Activated gamma-delta T cell treated with Interleukin-2 at 50 U/mL for 16 hours (primary cell): ENCODE measurements around the gene BNC1.
"Not testable (repeated sequence)": the region's sequence is repeated elsewhere in the genome, so short reads cannot be mapped to it uniquely, and the experiment has no call there.

ENCODE experiments used
- DNase-seq: peaks from one replicate; pipeline ENCODE4 v3.0.0-alpha.2; 2020

Gene BNC1

GRCh38 chr15:83295417-83295816 lies 11.0 kb upstream of the BNC1 start:
- DNase-seq, result no peak

- DNase-seq, result no peak
Measured at GRCh38 chr15:83293201-83293600, 8.7 kb upstream of the BNC1 start.

- DNase-seq, result no peak
Measured at GRCh38 chr15:83292317-83292716, 7.9 kb upstream of the BNC1 start.

- DNase-seq, result no peak
Measured at GRCh38 chr15:83290236-83290635, 5.8 kb upstream of the BNC1 start.

- no peak for DNase-seq
Measured at GRCh38 chr15:83289160-83289559, 4.7 kb upstream of the BNC1 start.

- no peak for DNase-seq
Measured at GRCh38 chr15:83288381-83288801, 3.9 kb upstream of the BNC1 start.

- DNase-seq, result no peak
Measured at GRCh38 chr15:83287541-83288027, 3.1 kb upstream of the BNC1 start.

GRCh38 chr15:83285979-83286553 lies 1.6 kb upstream of the BNC1 start:
- no peak for DNase-seq

GRCh38 chr15:83285284-83285978 lies 967 bp upstream of the BNC1 start:
- DNase-seq, result no peak

- no peak for DNase-seq
Measured at GRCh38 chr15:83283813-83284558, 478 bp downstream of the BNC1 start.

GRCh38 chr15:83283138-83283812 lies 1.2 kb downstream of the BNC1 start:
- no peak for DNase-seq

GRCh38 chr15:83282776-83283137 lies 1.7 kb downstream of the BNC1 start:
- DNase-seq, result no peak

GRCh38 chr15:83282141-83282540 lies 2.3 kb downstream of the BNC1 start:
- DNase-seq, result no peak

GRCh38 chr15:83278191-83278590 lies 6.3 kb downstream of the BNC1 start:
- DNase-seq, result no peak

- DNase-seq, result no peak
Measured at GRCh38 chr15:83276661-83277060, 7.8 kb downstream of the BNC1 start.

- DNase-seq, result no peak
Measured at GRCh38 chr15:83275412-83275811, 9.1 kb downstream of the BNC1 start.

GRCh38 chr15:83270176-83270575 lies 14.3 kb downstream of the BNC1 start:
- no peak for DNase-seq

GRCh38 chr15:83268147-83268546 lies 16.3 kb downstream of the BNC1 start:
- DNase-seq, result no peak

GRCh38 chr15:83262594-83263315 lies 21.7 kb downstream of the BNC1 start:
- no peak for DNase-seq

- DNase-seq, result not testable (repeated sequence)
Measured at GRCh38 chr15:83262181-83262580, 22.3 kb downstream of the BNC1 start.

- DNase-seq, result no peak
Measured at GRCh38 chr15:83250781-83251180, 33.7 kb downstream of the BNC1 start.

GRCh38 chr15:83249030-83249343 lies 35.5 kb downstream of the BNC1 start:
- no peak for DNase-seq
